Nasal cavity respiratory epithelium epithelial cell of viscerocranial mucosa (primary cell): ENCODE data around the gene FBXO39. TPM values are rescaled to one million over a fixed set of nuclear protein-coding genes. Genes with fewer than 3 reads are reported as not detected.

Source experiments
- total RNA-seq: library from RNA; depleted of rRNA; stranded (reverse); fragments of >200 nt; gene quantifications from 2 replicates; pipeline ENCODE4 v1.2.3, GENCODE V29; 2014

FBXO39 gene
- under 0.01 and 0.36 TPM in 2 replicates for total RNA-seq

GRCh38 chr17:6775871-6776405 is at the start of gene FBXO39:
FBXO39 (plus strand) TSS chr17:6776215; CDS start chr17:6779869, 3,654 bp downstream.

GRCh38 chr17:6755731-6756184 is 20.3 kb upstream of the FBXO39 start, which contains the start of gene XAF1:
XAF1 (plus strand) TSS chr17:6756046; CDS start chr17:6756079, 33 bp downstream.

GRCh38 chr17:6831661-6832263 is 55.7 kb downstream of the FBXO39 start, which contains the start of gene TEKT1:
TEKT1 (minus strand) TSS chr17:6831729; CDS start chr17:6830376, 1,353 bp downstream.

Other genes with a start within 250 kb of the FBXO39 start
- gene PITPNM3, start 219.7 kb upstream of the FBXO39 start, total RNA-seq = 28.4 and 59.1 TPM in 2 replicates
- gene KIAA0753, start 135.5 kb upstream of the FBXO39 start, total RNA-seq = 9.2 and 18.8 TPM in 2 replicates
- gene TXNDC17, start 135.2 kb upstream of the FBXO39 start, total RNA-seq = 159 and 171 TPM in 2 replicates
- 9.0 and 16.1 TPM in 2 replicates for gene MED31, start 124.6 kb upstream of the FBXO39 start, total RNA-seq
- 0.34 and 0.64 TPM in 2 replicates for gene C17orf100, start 124.5 kb upstream of the FBXO39 start, total RNA-seq
- gene SLC13A5, start 62.8 kb upstream of the FBXO39 start, total RNA-seq = 0.34 and 2.1 TPM in 2 replicates
- gene XAF1, start 20.2 kb upstream of the FBXO39 start, total RNA-seq = 0.68 and 20.1 TPM in 2 replicates
- not detected in 2 replicates for gene TEKT1, start 55.5 kb downstream of the FBXO39 start, total RNA-seq
- under 0.01 and 0.14 TPM in 2 replicates for gene ALOX12, start 219.8 kb downstream of the FBXO39 start, total RNA-seq
- gene RNASEK, start 236.4 kb downstream of the FBXO39 start, total RNA-seq = 15.7 and 46.3 TPM in 2 replicates
- not detected in 2 replicates for gene BCL6B, start 246.8 kb downstream of the FBXO39 start, total RNA-seq